Right kidney (tissue), 1 donor: ENCODE results near the gene C19orf12.

Source experiments
- DNase-seq: peaks from one replicate; pipeline ENCODE4 v3.0.0-alpha.2; 2016

C19orf12 gene

DNA sequence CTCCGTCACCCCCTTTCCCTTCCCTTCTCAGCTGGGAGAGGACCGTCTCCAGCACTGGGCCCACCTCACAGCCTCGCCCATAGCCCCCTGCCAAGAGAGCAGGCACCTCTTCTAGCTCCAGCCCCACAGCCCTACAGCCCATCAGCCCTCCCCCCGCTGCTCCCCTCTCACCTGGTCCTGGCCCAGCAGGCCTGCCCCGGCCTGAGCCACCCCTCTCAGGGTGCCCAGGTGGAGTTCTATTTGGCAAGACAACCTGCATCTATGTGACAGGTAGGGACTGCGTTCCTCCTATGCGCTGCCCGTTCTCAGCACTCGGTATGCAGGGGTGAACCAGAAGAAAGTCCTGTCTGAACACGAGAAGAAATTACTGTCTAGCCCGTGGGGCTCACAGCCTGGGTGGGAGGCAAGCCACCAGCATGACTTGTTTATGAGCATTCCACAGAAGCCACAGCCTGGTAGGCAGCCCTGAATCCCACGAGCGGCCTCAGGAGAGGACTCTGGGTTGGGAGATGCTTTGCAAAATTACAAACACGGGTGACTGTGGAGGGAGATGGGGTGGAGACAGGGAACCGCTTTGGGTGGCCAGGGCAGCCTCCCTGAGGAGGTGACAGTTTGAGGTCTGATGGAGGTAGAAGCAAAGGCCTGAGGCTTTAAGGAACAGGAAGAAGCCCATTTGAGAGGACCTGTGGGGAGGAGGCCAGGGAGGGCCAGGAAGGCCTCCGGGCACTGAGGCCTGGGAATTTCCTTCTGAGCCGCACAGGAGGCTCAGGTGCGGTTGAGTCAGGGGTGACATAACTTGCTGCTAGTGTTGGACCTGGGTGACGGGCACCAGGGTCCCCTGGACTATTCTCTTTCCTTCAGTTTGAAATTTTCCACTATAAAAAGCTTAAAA, 51.0 kb downstream of the C19orf12 start:
- DNase-seq, result no peak

DNA sequence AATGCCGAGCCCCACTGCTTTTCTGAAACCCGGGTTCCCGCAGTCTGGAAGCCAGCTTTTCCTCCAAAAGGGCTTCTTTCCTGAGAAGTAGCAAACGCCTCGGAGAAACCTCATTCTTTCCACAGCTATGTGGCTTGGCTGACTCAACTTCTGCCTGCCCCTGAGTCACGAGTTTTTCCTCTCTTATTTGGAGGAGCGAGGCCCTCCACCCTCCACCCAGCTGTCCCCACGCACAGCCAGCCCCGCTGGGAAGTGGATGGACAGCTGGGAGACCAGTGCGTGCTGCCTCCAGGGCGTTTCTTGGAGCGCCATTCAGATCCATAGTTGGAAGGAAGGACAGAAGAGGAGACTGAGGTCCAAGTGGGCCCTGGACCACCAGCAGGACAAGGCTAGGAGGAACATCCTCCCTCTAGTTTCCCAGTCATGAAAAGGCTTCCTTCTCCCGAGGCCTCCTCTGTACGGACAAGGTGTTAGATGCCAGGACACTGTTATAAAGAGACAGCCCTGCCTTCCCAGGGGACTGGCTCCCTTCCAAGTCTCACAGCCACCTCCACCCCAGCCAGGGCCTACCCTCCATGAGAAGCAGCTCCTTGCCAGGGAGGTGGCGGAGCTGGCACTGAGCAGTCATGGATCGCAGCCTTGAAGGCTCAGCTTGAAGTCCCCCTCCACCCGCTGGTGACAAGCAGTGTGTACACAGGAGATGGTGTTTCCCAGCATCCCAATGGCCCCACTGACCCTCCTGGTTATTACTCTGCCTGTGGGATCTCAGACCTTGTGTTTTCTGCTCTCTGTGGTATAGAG, 52.3 kb downstream of the C19orf12 start:
- DNase-seq, result no peak

GRCh38 chr19:29662278-29662603, 52.8 kb downstream of the C19orf12 start:
- DNase-seq, result no peak

DNA sequence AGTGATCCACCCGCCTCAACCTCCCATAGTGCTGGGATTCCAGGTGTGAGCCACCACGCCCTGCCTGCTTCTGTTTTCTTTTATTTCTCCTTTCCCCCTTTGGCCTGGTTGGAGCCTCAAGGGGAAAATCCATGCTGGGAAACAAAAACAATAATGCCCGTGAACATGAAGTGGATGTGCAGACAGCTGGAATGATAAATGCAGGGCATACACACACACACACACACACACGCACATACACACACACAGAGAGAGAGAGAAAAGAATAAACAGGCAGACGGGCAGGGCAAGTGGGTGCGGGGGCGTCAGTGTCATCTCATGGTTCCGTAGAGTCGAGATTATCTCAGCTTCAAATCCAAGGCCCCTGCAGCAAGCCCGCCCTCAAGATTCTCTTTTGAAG, 54.2 kb downstream of the C19orf12 start:
- no peak for DNase-seq

DNA sequence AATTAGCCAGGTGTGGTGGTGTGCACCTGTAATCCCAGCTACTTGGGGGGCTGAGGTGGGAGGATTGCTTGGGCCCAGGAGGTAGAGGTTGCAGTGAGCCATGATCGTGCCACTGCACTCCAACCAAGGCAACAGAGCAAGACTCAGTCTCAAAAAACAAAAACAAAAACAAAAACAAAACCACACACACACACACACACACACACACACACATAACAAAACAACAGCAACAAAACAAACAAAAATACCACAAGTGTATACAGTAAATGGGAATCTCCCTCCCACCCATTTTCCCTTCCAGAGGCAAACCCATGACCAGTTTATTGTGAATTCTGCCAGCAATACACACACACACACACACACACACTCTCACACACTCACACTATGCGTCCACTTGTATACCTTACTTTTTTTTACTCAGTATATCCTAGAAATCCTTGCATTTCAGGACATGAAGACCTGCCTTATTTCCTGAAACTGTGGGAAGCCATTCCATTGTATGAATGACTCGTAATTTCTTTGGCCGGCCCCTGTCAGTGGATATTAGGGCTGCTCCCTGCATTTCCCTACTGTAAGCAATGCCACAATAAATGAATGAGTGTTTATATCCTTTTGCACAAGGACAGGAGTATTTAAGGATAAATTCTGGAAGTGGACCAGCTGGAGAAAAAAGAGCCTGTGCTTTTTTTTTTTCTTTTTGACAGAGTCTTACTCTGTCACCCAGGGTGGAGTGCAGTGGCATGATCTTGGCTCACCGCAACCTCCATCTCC, 56.7 kb downstream of the C19orf12 start:
- no peak for DNase-seq

DNA sequence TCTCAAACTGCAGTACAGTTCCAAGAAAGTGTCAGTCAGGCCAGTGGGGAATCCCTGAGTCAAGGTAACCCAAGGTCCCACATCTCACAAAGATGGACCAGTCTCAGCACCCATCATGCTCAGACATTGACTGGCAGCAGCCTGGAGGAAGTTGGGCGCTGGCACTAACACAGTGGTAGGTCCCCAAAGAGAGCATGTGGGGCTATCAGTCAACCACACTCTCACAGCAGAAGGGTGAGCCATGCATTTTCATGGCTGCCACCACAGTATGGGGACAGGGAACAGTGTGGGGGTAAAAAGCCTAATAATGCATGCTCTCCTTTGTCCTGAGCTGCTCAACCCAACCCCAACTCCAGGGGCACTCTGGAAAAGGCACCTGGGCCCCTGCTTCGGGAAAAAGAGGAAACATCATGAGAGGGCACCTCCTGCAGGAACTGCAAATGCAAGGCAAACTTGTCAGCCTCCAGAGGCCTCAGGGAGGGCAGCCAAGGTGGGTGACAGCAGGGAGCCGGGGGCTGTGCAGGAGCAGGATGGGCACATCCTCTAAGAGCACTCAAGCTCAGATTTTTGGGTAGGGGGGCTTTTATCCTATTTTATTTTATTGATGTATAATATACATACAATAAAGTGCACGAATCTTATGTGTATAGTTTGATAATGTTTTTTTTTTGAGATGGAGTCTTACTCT, 59.3 kb downstream of the C19orf12 start:
- DNase-seq, result no peak

DNA sequence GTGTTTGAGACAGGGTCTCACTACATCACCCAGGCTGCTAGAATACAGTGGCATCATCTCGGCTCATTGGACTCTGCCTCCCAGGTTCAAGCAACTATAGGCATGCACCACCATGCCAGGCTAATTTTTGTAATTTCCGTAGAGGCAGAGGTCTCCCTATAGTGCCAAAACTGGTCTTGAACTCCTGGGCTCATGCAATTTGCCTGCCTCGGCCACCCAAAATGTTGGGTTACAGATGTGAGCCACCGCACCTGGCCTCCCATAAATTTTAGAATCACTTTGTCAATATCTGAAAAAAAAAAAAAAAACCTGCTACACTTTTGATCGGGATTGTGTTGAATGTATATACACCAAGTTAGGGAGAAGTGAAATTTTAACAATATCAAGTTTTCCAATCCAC, 61.7 kb downstream of the C19orf12 start:
- DNase-seq, result no peak

DNA sequence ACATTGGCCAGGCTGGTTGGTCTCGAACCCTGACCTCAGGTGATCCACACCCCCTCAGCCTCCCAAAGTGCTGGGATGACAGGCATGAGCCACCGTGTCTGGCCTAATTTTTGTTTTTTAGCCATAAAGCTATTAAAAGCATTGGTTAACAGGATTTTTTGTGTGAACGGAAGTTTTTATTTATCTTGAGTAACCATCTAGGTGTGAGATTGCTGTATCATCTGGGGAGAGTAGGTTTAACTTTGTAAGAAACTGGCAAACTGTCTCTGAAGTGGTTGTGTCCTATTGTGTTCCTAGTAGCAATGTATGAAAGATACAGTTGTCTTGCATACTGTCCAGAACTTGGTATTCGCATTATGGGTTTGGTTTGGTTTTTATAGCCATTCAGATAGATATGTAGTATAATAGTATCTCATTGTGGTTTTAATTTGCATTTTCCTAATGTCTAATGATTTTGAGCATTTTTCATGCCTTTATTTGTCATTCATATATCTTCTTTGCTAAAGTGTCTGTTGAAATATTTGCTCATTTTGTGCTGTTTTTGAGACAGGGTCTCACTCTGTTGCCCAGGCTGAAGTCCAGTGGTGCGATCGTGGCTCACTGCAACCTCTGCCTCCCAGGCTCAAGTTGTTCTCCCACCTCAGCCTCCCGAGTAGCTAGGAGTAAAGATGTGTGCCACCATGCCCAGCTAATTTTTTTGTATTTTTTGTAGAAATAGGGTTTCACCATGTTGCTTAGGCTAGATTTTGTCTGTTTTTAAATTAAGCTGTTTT, 63.3 kb downstream of the C19orf12 start:
- no peak for DNase-seq

DNA sequence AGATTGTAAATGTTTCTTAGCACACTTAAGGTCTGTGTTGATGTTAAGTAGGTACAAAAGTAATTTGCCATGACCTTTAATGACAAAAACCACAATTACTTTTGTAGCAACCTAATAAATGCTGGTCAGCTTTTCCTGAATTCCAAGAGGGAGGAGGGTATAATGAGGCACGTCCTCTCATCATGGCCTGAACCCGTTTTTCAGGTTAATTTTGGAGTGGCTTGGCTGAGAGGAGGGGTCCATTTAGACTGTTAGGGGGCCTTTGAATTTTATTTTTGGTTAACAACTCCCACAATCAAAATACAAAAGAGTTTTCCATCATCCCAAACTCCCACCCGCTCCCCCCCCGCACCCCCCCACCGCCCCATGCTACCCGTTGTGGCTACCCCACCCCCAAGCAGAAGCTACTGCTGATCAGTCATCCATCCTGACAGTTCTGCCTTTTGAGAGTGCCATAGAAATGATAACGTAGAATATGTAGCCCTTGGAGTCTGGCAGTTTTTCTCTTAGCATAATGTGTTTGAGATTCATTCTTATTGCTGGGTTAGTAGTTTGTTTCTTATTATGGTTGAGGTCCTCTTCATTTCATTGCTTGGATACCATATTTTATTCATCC, 64.2 kb downstream of the C19orf12 start:
- DNase-seq, result no peak
